VCaP (cell line): ENCODE data around the gene RCBTB2.

Experiments
- H3K27ac ChIP-seq: fragments of 450-650 bp; 2 replicates; pipeline ENCODE4 v1.5.1; 2017
- TF ChIP-seq, protein P1 (sequence below): fragments of 450-650 bp; conservative IDR thresholded peaks from 2 replicates; pipeline ENCODE4 v1.5.1; 2017; ENCODE audit warnings: mild to moderate bottlenecking, moderate library complexity

Gene RCBTB2

DNA sequence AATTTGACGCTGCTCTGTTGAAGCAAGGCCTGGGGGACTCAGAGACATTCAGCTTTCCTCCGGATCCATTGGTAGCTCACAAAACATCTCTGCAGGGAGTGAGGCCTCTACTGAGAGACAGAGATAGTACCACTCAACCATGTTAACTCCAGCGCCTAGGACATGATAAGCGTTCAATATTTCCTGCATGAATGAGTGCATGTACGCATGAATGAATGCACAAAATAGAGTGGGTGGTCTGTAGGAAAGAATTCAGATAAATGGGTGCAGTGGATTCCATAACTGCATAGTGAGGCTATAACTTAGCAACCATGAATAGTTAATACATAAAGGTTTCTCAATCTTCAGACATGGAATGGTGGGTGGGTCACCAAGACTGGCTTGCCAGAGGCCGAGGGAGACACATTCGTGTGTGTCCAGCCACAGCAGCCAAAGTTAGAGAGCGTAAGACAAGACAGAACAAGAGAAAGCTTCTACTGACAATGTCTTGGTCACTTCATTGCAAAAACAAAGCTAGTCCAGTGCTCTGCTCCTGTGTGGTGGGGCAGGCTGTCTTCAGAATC is 36.3 kb upstream of the RCBTB2 start:
- TF ChIP-seq, protein P1, sequence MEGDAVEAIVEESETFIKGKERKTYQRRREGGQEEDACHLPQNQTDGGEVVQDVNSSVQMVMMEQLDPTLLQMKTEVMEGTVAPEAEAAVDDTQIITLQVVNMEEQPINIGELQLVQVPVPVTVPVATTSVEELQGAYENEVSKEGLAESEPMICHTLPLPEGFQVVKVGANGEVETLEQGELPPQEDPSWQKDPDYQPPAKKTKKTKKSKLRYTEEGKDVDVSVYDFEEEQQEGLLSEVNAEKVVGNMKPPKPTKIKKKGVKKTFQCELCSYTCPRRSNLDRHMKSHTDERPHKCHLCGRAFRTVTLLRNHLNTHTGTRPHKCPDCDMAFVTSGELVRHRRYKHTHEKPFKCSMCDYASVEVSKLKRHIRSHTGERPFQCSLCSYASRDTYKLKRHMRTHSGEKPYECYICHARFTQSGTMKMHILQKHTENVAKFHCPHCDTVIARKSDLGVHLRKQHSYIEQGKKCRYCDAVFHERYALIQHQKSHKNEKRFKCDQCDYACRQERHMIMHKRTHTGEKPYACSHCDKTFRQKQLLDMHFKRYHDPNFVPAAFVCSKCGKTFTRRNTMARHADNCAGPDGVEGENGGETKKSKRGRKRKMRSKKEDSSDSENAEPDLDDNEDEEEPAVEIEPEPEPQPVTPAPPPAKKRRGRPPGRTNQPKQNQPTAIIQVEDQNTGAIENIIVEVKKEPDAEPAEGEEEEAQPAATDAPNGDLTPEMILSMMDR: no peak
- no peak overlapping the region for H3K27ac ChIP-seq

DNA sequence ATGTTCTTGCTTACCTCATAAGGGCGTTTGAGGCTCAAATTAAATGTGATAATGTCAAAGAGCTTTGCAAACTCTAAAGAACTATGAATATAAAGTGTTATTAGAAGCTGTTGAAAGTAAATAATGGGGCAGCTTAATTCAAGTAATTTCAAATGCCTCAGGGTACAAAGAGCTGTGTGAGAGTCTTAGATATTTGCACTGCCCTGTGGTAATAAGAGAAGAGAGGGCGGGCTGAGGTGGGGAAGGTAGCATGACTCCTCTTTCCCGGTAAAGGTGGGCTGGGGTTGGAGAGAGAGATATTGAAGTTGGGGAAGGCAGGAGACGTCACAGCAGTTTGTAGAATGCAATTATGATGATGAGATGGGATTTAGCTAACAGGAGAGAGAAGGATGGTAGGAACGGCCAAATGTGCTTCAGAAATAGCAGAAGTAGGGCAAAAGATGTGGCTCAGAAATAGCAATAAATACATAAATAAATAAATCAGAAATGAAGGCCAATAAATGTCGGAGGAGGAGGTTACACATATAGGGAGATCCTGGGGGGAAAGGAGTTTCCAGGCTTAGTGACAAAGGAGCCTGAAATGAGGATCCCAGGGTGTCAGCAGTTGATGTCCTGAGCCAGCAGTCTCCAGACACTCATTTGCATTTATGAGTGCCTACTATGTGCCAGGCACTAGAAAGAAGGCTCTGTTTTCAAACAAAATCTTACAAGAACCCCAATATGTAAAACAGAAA is 35.7 kb upstream of the RCBTB2 start:
- no peak overlapping the region for H3K27ac ChIP-seq
- TF ChIP-seq, protein P1: no peak

DNA sequence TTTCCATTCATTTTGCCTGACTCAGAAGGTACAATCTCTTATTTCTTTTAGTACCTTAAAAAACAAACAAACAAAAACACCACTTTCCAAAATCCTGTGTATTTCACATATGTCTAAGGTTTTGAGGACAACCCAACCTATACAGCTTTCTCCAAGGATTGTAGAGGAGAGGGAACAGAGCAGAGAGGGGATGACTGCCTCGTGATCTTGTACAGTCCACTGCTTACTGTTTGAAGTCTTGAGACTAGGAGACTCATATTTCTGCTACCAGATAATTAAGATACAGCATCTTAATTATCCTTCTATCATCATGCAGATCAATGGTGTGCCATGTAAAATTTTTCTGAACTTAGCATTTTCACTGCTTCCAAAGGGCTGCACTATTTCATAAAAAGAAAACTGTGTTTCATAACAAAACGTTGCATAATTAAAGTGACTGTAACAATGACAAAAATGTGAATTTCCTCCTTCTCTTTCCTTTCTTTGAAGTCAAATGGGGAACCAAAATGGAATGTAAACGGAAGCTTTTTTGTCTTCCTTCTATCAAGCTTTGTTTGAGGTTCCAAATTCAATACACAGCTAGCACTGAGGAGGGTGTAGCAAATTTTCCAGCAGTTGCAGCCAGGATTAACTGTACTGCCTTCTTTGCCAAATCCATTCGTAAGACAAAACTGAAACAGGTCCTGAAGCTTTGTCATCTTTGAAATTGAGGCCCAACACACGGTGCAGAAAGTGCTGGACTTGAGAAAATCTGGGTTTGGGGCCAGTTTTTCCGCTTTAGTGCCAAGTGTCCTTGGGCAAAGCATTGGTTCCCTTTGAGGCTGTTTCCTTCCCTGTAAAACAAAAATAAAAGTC is 34.9 kb upstream of the RCBTB2 start:
- TF ChIP-seq, protein P1: no peak
- no peak overlapping the region for H3K27ac ChIP-seq

DNA sequence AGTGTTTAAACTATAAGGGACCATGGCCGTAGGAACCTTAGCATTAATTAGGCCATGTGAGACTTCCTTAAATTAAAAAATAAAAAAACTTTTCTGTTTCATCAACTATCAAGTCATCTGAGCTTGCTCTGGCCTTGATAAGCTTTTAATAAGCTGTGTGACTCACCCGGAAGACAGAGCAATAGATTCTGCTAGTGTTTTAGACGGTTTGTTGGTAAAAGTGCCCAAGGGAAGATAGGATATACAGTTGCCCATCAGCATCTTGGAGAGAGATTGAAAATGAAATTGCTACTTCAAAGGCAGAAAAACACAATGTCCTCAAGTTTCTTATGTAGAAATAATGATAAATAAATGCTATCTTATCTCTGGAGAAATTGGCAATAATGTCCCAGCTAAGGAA is 31.2 kb upstream of the RCBTB2 start:
- H3K27ac ChIP-seq: no peak overlapping the region
- TF ChIP-seq, protein P1: no peak

DNA sequence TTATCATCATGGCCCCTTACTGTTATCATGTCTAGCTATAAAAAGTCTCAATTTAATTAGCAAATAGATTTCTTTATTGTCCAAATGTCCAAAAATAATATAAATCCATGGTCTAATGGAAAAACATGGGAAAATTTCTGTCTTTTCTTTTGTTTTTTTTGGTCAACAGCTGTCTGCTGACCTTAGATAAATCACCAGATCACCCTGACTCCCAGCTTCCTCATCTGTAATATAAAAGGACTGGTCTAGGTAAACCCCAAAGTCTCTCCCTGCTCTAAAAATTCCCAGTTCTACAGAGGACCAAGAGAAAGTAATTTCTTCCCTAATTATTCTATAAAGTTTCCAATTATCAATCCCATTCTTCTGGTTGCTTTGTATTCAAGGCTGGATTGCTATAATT is 30.7 kb upstream of the RCBTB2 start:
- no peak overlapping the region for H3K27ac ChIP-seq
- TF ChIP-seq, protein P1: no peak

DNA sequence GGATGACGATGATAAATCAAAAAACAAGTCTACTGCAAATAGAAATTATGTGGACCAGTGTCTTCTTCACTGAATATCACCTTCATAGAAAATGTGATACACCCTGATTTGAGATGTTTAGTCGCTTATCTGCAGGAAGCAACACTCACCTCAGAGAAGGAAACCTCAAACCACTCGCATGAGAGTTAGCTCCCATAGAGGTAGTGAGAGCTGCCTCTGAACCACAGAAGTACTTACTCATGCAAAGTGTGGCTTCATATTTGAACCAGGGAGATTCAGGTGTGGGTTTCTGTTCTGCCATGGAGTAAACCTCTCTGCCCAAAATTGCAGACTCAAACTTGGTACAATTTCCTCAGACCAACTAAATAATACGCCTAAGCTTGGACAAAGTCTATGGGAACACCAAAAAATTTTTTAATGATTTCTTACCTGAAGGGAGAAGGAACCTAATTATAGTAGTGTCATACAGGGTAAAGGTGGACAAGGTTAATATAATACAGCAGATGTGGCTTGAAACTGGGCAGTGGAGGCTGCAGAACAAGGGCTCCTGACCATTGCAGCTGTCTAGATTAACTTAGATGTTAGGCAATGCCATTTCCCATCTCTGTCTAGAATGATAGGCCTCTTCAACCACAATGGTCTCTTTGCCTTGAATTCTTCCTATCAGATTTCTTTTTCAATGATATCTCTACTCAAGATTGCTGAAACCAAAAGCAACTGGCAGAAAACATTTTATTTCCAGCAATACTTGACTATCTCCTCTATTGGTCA is 29.6 kb upstream of the RCBTB2 start:
- TF ChIP-seq, protein P1: no peak
- H3K27ac ChIP-seq: no peak overlapping the region
